Effector CD4-positive, alpha-beta T cell (primary cell): ENCODE measurements around the gene CLEC20A.
"Not testable (repeated sequence)": the region's sequence is repeated elsewhere in the genome, so short reads cannot be mapped to it uniquely, and the experiment has no call there.

Experiments used
- DNase-seq: peaks from one replicate; pipeline ENCODE4 v3.0.0-alpha.2; 2020

CLEC20A gene

GRCh38 chr1:178528953-178529335, 32.2 kb upstream of the CLEC20A start:
- no peak for DNase-seq

GRCh38 chr1:178528228-178528952, 31.6 kb upstream of the CLEC20A start:
- no peak for DNase-seq

GRCh38 chr1:178527117-178527516, 30.4 kb upstream of the CLEC20A start:
- DNase-seq, result no peak

GRCh38 chr1:178521241-178521640, 24.5 kb upstream of the CLEC20A start:
- DNase-seq, result no peak

- DNase-seq, result no peak
Observed at GRCh38 chr1:178520803-178521202, 24.0 kb upstream of the CLEC20A start.

GRCh38 chr1:178518894-178519293, 22.1 kb upstream of the CLEC20A start:
- no peak for DNase-seq

- DNase-seq, result no peak
Observed at GRCh38 chr1:178516110-178516509, 19.3 kb upstream of the CLEC20A start.

GRCh38 chr1:178513278-178513983, 16.7 kb upstream of the CLEC20A start:
- DNase-seq, result no peak

- no peak for DNase-seq
Observed at GRCh38 chr1:178512566-178513277, 16.0 kb upstream of the CLEC20A start, which contains the start of gene TEX35. TEX35 (plus strand) TSS chr1:178513109; CDS start chr1:178513189, 80 bp downstream.

- no peak for DNase-seq
Observed at GRCh38 chr1:178510155-178510554, 13.4 kb upstream of the CLEC20A start.

- DNase-seq, result no peak
Observed at GRCh38 chr1:178509414-178510007, 12.7 kb upstream of the CLEC20A start.

GRCh38 chr1:178506669-178507068, 9.9 kb upstream of the CLEC20A start:
- no peak for DNase-seq

GRCh38 chr1:178506177-178506576, 9.4 kb upstream of the CLEC20A start:
- no peak for DNase-seq

GRCh38 chr1:178504286-178504685, 7.5 kb upstream of the CLEC20A start:
- no peak for DNase-seq

- DNase-seq, result no peak
Observed at GRCh38 chr1:178503849-178504248, 7.1 kb upstream of the CLEC20A start.

GRCh38 chr1:178503316-178503715, 6.6 kb upstream of the CLEC20A start:
- not testable (repeated sequence) for DNase-seq

- no peak for DNase-seq
Observed at GRCh38 chr1:178502856-178503255, 6.1 kb upstream of the CLEC20A start.

GRCh38 chr1:178502330-178502714, 5.6 kb upstream of the CLEC20A start:
- no peak for DNase-seq

GRCh38 chr1:178501705-178502329, 5.1 kb upstream of the CLEC20A start:
- no peak for DNase-seq

- DNase-seq, result no peak
Observed at GRCh38 chr1:178500936-178501554, 4.3 kb upstream of the CLEC20A start.

- DNase-seq, result no peak
Observed at GRCh38 chr1:178500091-178500770, 3.5 kb upstream of the CLEC20A start.
